HG03039 (cell line): ENCODE data around the gene IPP.
"Not testable (repeated sequence)": the region's sequence is repeated elsewhere in the genome, so short reads cannot be mapped to it uniquely, and the experiment has no call there.

Experiments
- ATAC-seq: cut with Tn5 transposase; IDR thresholded peaks from one replicate; pipeline ENCODE4 v1.9.1; 2021; ENCODE audit warnings: mild to moderate bottlenecking, moderate library complexity; ENCODE audit not compliant: unreplicated experiment

IPP gene

DNA sequence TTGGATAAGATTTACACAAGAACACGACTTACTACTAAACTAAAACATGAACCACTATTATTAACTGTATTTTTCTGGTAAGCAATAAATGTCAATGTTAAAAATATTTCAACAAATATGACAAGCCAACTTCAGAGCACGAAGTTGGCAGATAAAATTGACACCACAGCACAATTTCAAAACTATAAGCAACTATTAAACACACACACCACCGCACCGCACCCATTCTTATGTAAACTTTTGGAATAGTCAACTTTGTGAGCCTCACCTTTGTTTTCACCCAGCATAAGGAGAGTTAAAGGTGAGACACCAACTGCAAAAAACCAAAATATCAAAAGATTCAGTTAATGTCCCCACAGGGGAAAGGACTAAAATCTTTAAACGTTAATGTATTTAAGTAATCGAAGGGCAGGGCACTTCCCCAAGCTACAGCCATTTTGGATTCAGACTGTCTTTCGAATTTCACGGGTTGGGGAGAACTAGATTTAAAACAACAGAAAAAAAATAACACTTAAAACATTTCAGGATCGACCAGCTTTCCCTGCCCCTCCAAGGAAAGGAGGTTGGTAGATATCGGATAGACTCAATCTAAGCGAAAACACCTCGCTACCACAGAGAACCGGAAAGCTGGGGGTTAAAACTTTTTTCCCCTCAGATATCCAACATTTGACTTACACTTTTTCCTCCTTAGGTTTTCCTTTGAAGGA is 65.0 kb downstream of the IPP start:
- ATAC-seq: no peak

DNA sequence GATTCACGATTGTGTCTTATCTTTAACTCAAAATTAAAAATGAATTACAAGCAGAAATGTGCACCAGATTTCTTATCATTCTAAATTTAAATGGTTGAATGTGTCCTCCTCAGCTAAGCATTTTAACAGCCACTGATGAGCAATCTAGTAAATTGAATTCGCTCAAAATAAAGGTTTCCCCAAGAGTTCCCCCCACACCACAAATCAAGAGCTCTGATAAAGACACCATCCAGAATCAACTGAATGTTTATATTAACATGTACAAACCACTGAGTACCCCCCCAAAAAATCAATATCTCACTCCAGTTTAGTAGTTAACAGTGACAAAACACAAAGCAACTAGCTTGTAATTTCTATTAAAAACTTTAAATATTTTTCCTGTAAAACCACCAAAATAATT is 66.1 kb downstream of the IPP start:
- ATAC-seq: no peak

DNA sequence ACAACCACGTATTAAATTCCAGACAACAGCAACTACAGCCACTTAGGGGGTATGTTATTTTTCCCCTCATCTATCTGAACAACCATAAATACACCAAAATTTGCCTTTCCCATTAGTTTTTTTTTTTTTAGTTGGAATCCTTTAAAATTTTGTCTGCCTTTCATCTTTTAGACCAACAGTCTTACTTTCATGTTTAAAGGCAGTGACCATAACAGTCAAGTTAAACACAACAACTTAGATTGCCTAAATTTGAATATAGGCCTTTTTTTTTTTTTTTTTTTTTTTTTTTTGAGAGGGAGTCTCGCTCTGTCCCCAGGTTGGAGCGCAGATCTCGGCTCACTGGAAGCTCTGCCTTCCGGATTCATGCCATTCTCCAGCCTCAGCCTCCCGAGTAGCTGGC is 67.5 kb downstream of the IPP start:
- ATAC-seq: no peak

DNA sequence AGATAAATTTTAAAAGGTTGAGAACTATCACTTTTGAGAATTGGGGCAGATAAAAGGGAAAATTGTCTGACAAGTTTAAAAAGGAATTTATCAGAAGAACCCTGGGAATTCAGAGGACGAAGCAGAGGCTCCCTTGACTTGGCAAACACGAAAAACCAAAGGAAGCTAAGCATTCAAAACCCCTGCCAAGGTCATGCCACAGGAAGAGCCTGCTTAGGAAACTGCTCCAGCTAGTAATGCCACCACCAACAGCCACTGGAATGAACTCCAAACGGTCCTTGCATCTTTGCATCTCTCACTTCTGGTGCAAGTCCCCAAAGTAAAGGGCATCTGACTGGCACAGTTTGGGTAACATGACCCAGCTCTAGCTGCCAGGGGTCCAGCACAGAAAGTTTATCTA is 71.3 kb downstream of the IPP start:
- no peak for ATAC-seq

DNA sequence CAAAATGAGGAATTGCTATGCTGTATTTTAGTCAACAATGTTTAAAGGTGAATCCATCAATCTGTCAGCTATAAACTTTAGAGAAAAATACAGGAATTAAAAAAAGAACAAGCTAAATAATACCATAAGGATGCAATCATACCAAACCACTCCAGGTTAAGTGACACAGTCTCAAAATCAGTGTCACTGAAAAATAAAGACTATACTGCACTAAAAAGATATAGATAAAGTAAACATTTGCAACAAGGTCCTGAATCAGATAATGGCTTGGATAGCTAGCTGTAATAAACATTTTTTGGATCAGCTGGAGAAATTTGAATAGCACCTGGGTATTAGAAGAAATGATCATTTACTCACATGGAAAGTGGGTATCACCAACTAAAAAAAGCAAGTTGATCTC is 72.0 kb downstream of the IPP start:
- ATAC-seq: no peak

DNA sequence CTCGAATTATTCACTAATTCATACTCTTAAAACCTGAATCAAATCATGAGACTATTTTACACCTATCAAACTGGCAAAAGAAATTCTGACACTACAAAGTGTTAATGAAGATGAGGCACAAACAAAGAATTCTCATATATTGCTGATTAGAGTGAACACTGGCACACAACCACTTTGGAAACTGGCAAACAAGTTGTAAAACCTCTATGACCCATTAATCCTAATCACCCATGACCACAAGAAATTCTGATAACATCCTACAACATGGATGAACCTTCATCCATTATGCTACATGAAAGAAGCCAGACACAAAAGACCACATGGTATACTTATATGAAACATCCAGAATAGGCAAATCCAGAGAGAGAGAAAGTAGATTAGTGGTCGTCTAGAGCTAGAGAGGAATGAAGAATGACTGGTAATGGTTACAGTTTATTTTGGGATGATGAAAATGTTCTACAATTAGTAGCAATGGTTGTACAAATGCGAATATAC is 72.7 kb downstream of the IPP start:
- no peak for ATAC-seq

DNA sequence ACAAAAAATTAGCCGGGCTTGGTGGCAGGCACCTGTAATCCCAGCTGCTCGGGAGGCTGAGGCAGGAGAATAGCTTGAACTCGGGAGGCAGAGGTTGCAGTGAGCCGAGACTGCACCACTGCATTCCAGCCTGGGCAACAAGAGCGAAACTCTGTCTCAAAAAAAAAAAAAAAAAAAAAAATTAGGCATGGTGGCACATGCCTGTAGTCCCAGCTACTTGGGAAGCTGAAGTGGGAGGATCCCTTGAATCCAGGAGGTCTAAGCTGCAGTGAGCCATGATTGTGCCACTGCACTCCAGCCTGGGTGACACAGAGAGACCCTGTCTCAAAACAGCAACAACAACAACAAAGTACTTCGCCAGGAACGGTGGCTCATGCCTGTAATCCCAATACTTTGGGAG is 73.9 kb downstream of the IPP start:
- ATAC-seq: not testable (repeated sequence)

DNA sequence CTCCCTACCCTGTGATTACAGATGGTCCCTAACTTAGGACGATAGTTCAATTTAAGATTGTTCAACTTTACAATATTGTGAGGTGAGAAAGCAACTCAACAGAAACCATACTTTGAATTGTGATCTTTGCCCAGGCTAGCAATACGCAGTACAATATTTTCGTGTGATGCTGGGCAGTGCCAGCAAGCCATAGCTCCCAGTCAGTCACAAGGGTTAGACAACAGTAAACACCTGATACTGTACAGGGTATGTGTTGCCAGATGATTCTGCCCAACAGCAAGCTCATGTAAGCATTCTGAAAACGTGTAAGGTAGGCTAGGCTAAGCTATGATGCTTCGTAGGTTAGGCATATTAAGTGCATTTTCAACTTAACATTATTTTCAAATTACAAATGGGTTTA is 76.0 kb downstream of the IPP start:
- no peak for ATAC-seq

DNA sequence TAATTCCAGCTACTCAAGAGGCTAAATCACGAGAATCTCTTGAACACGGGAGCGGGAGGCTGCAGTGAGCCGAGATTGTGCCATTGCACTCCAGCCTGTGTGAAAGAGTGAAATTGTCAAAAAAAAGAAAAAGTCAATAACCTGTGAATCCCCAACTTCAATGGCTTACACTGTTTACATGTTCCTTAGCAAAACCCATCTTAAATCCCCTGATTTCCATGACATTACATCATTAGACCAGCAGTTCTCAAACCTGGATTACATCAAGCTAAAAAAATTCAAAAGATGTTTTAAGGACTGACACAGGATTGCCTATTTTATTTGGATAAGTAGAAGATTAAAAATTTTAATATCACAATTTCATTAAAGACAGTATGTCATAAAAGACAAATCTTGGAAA is 76.5 kb downstream of the IPP start:
- no peak for ATAC-seq

DNA sequence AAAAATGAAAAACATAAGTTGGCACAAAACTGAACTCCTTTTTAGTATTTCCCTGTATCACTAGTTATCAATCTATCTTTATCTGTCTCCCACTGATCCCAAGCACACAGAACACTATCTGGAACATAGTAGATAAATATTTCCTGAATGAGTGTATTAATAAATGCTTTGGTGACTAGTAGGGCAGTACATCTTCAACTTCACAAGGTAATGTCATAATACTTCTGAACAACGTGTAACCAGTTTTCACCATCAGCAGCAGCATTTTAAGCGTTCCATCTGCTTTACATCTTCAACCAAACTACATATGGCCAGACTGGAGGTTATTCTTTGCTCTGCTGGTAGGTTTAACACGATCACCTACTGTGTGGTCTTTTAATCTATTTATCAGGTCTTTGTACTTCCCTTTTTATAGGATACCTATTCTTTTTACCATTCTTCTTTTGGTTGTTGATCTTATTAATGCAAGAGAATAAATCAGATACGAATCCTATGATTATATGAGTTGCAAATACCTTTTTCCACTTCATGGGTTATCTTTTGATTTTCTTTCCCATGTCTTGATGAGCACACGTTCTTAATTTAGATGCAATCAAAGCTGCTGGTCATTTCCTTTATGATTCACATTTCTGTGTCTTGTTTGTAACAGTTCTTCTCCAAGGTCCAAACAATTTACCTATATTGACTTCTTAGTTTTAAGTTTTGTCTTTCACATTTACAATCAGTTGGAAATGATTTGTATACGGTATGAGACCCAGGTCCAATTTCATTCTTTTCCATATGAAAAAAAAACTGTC is 80.4 kb downstream of the IPP start:
- ATAC-seq: no peak

DNA sequence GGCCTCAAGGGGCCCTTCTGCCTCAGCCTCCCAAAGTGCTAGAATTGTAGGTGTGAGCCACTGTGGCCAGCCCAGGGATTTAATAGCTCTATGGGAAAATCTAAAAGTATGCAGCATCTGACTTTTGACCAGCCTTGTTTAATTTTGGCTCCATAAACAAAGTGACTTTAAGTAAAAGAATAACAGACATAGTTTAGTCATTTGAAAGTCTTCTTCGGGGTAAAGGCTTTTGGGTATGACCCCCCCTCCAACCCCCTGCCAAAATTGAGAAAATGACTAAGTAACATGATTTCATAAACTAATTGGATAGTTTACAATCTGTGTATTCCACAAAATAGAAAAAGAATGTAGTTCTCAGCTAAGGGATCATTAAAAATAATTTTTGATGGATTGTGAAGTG is 81.1 kb downstream of the IPP start:
- no peak for ATAC-seq

DNA sequence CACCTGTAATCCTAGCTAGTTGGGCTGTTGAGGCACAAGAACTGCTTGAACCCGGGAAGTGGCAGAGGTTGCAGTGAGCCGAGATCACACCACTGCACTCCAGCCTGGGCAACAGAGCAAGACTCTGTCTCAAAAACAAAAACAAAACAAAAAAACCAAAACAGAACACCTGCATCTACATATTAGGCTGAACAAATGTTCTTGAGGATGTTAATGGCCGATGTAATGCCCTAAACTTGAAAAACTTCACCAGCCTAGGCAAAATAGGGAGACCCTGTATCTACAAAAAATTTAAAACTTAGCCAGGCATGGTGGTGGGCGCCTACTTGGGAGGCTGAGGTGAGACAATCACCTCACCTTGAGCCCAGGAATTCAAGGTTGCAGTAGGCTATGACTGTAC is 81.9 kb downstream of the IPP start:
- ATAC-seq: no peak

DNA sequence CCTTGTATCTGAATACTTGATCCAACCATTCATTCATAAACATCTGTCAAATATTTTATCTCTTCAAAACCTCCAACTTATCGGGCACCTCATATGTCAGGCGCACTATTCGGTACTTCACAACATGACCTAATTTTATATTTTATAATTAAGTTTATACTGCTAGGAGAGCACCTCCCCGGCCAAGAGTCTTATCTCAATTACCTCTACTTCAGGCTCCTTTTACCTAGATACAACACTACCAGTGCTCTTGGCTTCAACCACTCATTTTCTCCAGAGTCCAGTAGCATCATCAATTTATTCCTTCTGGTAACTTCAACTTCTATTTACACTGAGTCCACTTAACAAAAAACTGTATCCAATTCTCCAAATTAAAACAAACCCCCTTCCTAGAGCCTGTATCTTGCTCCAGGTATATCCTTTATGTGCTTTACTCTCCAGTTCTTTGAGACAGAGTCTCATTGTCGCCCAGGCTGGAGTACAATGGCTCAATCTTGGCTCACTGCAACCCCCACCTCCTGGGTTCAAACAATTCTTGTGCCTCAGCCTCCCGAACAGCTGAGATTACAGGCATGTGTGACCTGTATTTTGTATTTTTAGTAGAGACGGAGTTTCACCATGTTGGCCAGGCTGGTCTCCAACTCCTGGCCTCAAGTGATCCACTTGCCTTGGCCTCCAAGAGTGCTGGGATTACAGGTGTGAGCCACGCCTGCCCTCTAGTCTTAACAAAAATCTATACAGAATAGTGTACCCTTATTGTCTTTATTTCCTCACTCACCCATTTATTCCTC is 82.9 kb downstream of the IPP start:
- no peak for ATAC-seq

DNA sequence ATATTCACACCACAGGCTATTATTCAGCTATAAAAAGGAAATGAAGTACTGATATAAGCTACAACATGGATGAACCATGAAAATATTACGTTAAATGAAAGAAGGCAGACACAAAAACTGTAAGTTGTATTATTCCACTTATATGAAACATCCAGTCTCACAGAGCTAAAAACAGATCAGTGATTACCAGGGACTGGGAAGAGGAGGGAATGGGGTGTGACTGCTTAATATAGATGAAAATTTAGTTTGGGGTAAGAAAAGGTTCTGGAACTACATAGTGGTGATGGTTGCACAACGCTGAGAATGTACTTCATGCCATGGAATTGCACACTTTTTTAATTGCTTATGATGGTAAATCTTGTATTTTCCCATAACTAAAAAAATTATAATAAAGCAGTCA is 83.6 kb downstream of the IPP start:
- no peak for ATAC-seq

DNA sequence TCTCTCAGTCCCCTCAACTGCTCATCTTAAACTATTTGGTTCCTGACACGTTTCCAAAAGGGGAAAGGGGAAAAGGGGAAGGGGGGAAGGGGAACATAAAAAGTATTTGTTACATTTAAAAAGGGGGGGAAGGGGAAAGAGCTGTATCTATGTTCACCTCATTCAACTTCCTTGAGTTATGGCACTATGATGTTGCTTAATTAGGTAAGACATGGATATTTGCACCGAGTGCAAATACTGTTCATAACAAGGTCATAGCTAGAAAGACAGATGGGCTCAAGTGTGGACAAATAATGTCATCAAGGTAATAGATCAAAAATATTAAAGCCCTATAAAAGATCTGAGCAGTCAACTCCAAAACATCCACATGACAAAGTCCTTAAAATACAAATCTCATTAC is 90.1 kb downstream of the IPP start:
- no peak for ATAC-seq

DNA sequence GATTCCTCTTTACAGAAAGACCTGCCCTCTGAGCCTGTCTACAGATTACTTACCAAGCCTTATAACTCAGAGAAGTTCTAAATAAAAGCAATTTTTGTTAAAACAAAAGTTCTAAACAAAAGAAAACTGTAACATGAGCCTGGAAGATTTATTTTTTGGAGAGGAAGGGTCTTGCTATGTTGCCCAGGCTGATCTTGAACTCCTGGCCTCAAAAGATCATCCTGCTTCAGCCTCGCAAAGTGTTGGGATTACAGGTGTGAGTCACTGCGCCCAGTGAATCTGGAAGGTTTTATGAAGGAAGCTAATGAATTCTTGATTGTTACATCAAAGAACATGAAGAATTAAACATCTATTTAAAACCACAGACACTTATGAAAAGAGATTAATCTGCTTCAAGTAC is 91.2 kb downstream of the IPP start:
- ATAC-seq: no peak

DNA sequence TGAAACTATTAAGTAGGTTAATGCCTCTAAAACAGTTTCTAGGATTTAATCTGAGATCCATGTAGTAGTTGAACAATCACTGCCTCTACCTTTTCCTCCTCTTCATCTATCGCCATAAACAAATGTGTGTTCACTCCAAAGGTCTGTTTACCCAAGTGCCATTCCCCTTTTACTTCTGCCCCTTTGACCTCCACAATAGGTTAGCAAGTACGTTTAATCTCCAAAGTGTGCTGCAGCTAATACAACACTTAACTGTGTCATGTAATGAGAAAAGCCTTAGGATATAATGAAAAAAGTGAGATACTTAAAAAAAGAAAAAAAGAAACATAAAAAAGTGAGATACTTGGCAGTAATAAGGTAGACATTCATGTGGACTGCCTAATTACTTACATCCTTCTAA is 92.3 kb downstream of the IPP start:
- ATAC-seq: no peak

DNA sequence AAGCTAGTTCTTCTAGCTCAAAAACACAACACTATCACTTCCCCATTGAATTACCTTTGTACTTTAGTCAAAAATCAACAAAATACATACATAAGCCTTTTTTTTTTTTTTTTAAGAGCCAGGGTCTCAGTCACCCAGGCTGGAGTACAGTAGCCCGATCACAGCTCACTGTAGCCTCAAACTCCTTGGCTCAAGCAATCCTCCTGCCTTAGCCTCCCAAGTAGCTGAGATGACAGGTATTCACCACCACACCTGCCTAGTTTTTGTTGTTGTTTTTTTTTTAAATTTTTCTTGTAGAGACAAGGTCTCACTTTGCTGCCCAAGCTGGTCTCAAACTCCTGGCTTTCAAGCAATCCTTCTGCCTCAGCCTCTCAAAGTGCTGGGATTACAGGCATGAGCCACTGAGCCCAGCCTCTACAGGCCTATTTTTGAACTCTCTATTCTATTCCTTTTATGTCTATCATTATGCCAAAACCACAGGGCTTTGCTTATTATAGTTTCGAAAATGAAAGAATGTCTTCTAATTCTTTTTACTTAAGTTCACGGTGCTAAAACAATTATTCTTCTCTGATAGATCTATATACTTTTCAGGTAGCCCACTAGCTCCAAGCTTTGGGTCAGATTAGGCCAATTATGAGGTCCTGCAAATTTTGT is 93.8 kb downstream of the IPP start:
- ATAC-seq: no peak

DNA sequence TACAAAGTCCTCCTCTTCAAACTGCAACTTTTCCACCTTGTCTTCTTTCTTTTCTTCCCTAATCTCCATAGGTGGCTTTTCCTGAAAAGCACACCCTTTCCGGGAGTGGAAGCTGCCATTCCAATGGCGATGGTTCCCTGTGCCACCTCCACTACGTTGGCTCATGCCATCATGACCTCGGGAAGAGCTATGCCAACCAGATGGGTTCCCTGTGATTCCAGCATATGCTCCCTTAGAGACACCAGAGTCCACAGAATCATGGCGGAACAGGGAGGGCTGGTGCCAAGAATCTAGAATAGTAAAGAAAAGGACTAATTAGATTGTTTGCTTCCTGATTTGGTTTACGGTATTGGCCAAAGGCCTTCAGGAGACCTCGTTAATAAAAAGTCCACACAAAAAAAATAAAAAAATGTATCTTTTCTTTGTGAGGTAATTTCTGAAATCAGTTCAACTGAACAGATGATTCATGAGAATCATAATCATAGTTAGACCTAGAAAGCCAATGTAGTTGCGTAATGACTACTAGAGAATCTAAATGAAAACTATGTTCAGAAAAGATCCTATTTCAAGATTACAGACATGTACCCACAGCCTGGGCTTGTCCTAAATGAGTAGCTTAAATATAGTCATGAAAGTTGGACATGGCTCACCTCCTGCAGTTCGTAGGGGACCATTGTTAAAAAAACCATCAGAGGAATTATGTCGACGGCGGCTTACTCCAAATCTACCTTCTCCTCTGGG is 95.7 kb downstream of the IPP start:
- no peak for ATAC-seq
